Spleen (tissue), 7 donors: ENCODE measurements around the gene HPDL.

ENCODE experiments used
- CTCF ChIP-seq, 11 experiments: fragments of 200-600 bp in 7 of 11; fragments of 450-650 bp in 4 of 11; sonication (generic) in 4 of 11; IDR thresholded peaks in 8 of 11; conservative IDR thresholded peaks in 3 of 11; 1 replicate in 7 of 11; 2 replicates in 4 of 11; pipeline versions ENCODE4 v1.4.0 to v1.8.0; 2016 to 2021; ENCODE audit warnings: antibody characterized with exemption in 11 of 11, inconsistent platforms in 4 of 11, mild to moderate bottlenecking in 1 of 11
- POLR2A ChIP-seq, 3 donors: fragments of 450-650 bp; IDR thresholded peaks; one replicate each; pipeline ENCODE4 v1.5.1; 2017; ENCODE audit warnings: antibody characterized with exemption in 3 of 3, mild to moderate bottlenecking in 1 of 3
- POLR2AphosphoS5 ChIP-seq, 3 donors: sonication (generic); formaldehyde crosslinking; IDR thresholded peaks; one replicate each; pipeline ENCODE4 v1.5.1; 2017; ENCODE audit warnings: antibody characterized with exemption in 3 of 3
- donor health status: DM: no; HTN: no; CAD: no; lungs with moderate emphysema.
- donor health status: DM: no; HTN: no; CAD: no.
- donor health status: DM: no; HTN: no; CAD: no.

GRCh38 chr1:45319761-45320160 is 6.9 kb upstream of the HPDL start:
- TF ChIP-seq CTCF (IDR thresholded peaks at IDR 0.05 in 8 of 11, conservative IDR thresholded peaks at IDR 0.05 in 3 of 11) (no peak), POLR2AphosphoS5 (IDR thresholded peaks at IDR 0.05) (no peak), POLR2A (IDR thresholded peaks at IDR 0.05) (no peak)
